Left hindlimb (tissue), 1 donor: ENCODE measurements around the gene LRMDA.
"Not testable (repeated sequence)": the region's sequence is repeated elsewhere in the genome, so short reads cannot be mapped to it uniquely, and the experiment has no call there.

Experiments used
- DNase-seq: peaks from one replicate; pipeline ENCODE4 v3.0.0-alpha.2; 2018

LRMDA gene

DNA sequence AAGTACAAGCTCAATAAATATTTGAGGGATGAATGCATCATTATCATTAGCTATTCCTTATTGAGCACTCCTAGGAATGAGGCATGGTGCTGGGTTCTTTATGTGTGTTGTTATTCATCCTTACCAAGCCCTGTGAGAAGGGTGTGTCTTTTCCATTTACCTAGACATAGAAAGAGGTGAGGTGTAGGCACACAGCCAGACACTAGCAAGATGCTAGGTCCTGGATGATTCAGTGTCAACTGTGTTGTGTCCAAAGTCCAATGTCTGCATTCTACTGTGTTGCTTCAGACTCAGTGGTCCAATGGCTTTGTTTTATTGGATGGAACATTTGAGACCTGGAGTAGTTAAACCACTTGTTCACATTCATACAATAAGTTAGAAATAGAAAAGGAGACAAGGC is 605.5 kb downstream of the LRMDA start:
- DNase-seq = no peak

DNA sequence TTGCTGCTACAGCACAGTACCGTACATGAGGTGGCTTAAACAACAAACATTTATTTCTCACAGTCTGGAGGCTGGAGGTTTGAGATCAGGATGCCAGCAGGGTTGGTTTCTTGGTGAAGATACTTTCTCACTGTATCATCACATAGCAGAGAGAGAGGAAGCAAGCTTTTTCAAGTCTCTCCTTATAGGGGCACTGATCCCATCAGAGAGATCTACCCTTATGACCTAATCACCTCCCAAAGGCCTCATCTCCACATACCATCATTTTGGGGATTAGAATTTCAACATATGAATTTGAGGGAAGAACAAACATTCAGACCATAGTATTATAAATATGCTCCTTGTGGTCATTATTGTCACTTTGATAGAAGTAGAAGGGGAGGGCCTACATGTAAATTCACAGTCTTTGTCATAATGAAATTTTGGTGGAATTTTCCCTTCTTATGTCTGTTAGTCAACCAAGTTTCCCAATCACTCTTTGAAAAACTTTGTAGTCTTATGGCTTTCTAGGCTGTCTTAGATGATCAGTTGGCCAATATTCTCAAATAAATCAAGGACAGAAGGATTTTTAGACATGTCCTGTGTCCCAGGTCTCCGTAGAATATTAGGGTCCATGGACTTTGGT is 606.2 kb downstream of the LRMDA start:
- no peak for DNase-seq

- no peak for DNase-seq
Observed at GRCh38 chr10:76038696-76039095, 607.3 kb downstream of the LRMDA start.

DNA sequence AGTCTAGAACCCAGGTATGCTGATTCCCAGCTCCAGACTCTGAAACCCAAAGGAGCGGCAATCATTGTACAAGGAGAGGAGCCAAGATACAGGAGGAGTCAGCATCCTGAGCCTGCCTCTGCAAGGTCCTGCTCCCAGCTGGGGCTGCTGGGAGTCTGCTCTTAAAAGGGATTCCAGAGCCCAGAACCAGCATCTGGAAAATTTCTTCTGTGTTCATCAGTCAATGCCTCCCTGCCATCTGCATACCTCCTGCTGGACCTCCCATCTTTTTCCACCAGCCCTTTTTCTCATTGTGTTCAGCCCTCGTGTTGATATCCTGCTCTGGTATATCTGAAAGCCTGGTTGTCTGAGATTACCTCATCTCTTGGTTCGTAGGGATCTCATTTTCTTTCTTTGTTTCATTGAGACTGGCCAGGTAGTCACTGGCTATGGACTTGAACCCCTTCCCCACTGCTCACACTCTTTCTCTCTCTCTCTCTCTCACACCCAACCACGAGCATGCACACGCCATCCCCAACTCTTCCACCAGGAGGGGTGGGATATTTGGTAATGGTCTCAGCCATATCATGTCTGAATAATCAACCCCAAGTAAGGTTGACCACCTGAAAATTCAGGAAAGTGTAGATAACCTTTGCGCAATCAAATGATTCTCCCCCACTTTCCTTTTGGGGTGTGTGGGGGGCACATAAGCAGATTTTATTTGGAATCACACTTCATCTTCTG is 608.8 kb downstream of the LRMDA start:
- no peak for DNase-seq

DNA sequence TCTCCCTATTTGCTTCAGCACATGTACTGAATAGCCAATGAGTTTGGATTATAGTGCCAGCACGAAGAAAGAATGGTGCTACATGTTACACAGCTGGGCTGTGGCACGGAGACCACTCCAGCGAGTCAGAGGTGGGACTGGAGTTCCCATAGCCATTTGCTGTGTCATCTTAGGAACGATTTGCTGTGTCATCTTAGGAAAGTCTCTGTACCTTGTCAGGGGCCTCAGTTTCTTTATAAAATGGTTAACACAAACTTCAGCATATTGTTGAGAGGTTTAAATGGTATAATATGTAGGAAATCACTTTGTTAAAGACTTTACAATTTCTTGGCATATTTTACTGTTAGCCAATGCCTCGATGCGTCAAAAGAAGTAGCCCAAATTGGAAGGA is 609.4 kb downstream of the LRMDA start:
- no peak for DNase-seq

GRCh38 chr10:76041551-76041950 is 610.1 kb downstream of the LRMDA start:
- no peak for DNase-seq

GRCh38 chr10:76043261-76043660 is 611.8 kb downstream of the LRMDA start:
- no peak for DNase-seq

GRCh38 chr10:76044751-76045150 is 613.3 kb downstream of the LRMDA start:
- DNase-seq = no peak

GRCh38 chr10:76045174-76045573 is 613.8 kb downstream of the LRMDA start:
- DNase-seq = no peak

DNA sequence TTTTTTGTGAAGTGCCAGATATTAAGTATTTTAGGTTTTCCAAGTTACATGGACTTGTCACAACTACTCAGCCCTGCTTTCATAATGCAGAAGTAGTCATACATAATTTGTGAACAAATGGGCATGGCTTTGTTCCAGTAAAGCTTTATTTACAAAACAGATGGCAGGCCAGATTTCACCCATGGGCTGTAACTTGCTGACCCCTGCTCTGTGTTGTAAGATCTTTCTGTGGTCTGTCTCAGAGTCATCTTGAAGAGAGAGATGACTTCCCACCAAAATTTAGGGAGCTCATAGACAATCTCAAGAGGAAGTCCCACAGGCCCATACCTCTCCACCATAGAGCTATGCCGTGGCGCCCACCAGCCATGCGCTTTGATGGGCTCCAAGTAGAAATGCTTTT is 616.1 kb downstream of the LRMDA start:
- DNase-seq = no peak

GRCh38 chr10:76049581-76050290 is 618.3 kb downstream of the LRMDA start:
- no peak for DNase-seq

DNA sequence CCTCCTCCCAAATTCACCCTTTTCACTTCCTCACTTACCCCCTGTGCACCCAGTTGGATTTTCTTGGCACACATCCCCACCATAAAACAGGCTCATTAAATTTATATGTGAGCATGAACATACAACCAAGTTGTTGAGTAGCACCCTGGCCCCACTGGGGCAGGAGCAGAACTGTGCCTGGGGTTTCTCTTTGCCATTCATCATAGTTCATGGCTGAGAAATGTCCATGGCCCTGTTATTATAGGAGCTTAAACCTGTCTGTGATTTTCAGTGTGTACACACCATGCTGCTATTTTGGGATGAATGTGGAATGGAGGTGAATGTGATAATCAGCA is 618.8 kb downstream of the LRMDA start:
- DNase-seq = no peak

- DNase-seq = peak; percentile 51
Observed at GRCh38 chr10:76051007-76051936, 619.8 kb downstream of the LRMDA start.

- DNase-seq = no peak
Observed at GRCh38 chr10:76052682-76053503, 621.5 kb downstream of the LRMDA start.

- no peak for DNase-seq
Observed at GRCh38 chr10:76055466-76055865, 624.0 kb downstream of the LRMDA start.

- no peak for DNase-seq
Observed at GRCh38 chr10:76055963-76056362, 624.5 kb downstream of the LRMDA start.

DNA sequence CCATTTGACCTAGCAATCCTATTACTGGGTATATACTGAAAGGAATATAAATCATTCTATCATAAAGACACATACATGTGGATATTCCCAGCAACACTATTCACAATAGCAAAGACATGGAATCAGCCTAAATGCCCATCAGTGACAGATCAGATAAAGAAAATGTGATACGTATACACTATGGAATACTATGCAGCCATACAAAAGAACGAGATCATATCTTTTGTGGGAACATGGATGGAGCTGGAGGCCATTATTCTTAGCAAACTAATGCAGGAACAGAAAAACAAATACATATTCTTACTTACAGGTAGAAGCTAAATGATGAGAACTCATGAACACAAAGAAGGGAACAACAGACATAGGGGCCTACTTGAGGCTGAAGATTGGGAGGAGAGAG is 629.6 kb downstream of the LRMDA start:
- not testable (repeated sequence) for DNase-seq

DNA sequence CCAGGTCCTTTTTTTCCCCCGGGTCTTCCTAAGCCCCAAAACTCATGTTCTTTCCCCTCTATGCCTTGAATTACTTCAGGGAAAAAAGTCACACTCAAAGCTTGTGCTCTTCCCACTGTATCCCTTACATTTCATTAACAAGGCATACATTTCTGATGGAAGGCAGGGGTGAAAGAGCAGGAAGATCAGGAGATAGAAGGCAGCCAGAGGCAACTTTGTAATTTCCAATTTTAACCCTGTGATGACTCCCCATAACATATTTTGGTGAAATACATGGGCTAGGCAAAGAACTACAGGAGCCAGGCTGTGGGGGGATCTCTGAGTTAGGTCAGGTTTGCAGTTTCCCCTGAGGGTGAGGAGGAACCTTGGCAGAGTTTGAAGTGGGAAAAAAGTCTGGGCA is 635.0 kb downstream of the LRMDA start:
- DNase-seq = no peak

DNA sequence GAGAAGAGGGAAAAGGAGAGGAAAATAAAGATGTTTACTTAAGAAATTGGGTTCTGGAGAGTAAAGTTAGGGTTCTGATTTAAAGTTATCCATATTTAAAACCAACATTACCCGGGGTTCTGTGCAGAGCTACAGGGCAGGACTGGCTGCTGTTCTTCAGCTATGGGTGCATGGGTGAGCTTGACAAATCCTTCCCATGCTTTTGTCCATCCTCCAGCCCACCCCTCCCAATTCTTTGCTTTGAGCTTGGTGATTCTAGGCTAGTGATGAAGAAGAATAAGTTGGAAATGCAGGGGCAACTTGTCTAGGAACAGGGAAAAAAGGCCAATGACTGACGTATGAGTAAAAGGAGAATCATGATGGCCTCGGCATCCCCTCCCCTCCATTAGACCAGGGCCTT is 636.0 kb downstream of the LRMDA start:
- no peak for DNase-seq

DNA sequence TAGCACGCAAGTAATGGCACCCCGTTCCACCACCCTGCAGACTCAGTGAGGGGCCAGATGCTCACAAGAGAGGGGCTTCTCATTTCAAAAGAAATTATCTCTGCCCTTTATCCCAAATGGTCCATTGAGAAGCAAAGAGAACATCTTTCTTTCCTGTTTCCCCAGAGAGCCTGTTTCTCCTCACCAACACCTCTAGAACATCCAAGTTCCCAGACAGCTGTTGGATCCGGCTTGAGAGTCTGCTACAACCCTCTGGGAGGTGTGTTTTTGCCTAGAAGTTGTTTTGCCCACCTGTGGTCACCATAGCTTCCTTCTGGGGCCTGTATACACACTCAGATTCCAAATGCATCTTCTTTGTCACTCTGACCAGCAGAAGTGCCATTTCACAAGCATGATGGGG is 637.4 kb downstream of the LRMDA start:
- DNase-seq = no peak

- no peak for DNase-seq
Observed at GRCh38 chr10:76070916-76071315, 639.5 kb downstream of the LRMDA start.

DNA sequence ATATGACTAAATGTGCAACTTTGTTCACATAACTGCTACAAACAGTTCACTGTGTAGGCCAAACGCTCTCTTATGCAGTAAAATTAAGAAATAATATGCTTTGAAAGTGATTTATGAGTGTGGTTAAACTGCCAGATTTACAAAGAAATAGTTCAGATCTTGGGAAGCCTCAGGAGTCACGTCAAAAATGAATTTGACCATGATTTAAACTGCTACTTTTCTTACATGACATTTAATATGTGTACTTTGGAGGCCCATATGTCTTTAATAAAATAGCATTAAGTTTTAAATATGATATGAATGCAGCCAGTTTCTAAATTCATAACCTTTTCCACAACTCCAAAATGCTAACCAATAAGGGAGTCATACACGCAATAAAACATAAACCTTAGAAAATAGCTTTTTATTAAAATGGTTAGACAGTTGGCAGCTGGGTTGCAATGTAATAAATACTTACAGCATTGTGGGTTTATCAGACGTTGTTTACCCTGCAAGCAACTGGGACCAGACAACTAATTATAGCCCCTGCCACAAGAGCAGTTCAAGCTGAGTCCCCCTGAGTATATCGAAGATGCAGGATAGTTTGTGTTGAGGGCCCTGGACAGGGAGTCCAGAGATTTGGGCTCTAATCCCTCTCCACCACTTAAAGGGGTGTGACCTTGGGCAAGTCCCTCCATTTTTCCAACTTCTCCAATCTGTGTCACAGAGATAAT is 640.4 kb downstream of the LRMDA start:
- DNase-seq = peak; percentile 42
